ENCODE measurements around the gene HNRNPDL. TPM values are rescaled to one million over a fixed set of nuclear protein-coding genes. Genes with fewer than 3 reads are reported as not detected.

HNRNPDL gene
- total RNA-seq, 2 experiments from 2014 or later: 224 to 394 TPM

- H3K27ac ChIP-seq (ENCODE audit: low read depth, low read length, poor library complexity, severe bottlenecking): no peak overlapping the region
- no TSS peak for BruUV-seq (replicated peaks)
- H3K4me1 ChIP-seq (ENCODE audit: insufficient read depth, low read length, poor library complexity, severe bottlenecking): peaks cover 27% of the 10 kb centered on the region
- H3K4me3 ChIP-seq (ENCODE audit: low read depth, low read length, poor library complexity, severe bottlenecking): no peak overlapping the region
- H4K20me1 ChIP-seq (ENCODE audit: insufficient read depth, low read length): peaks cover 59% of the 10 kb centered on the region
- no peaks in the 10 kb centered on the region for H3K9me3 ChIP-seq (ENCODE audit: low read length)
- no peak for DNase-seq (ENCODE audit: low spot score)
- intact Hi-C loops (cut with micrococcal nuclease; ENCODE audit: unreplicated experiment): loop anchor here (5.0 kb wide), 2 partner anchors 148 to 467 kb away; partner anchors contain the start of gene SEC31A
- ChIA-PET CTCF (ENCODE audit: unreplicated experiment) (no interaction called here), POLR2A (interaction anchor here (0.7 kb wide), 1 partner anchor 25 kb away, joined by 3 read pairs; no protein-coding TSS in a partner anchor)
- no peak overlapping the region for H2AFZ ChIP-seq (ENCODE audit: low read length)
- no peak for TF ChIP-seq CTCF (conservative IDR thresholded peaks at IDR 0.05; ENCODE audit: low read length)
- TF ChIP-seq EZH2phosphoT487 (IDR thresholded peaks at IDR 0.05; ENCODE audit: borderline replicate concordance, low read depth, low read length): no peak
- peaks cover 46% of the 10 kb centered on the region for H3K79me2 ChIP-seq (ENCODE audit: insufficient read depth, low read depth, low read length)
- H3K36me3 ChIP-seq (ENCODE audit: insufficient read depth, low read length): peaks cover 71% of the 10 kb centered on the region
- no peak overlapping the region for H3K4me2 ChIP-seq (ENCODE audit: low read length)
- H3K9me2 ChIP-seq (ENCODE audit: insufficient read depth, low read length): no peaks in the 10 kb centered on the region
These were observed 4.8 kb downstream of the HNRNPDL start for GRCh38 chr4:82425478-82425877.

GRCh38 chr4:82423245-82424054 lies 6.8 kb downstream of the HNRNPDL start:
- Histone ChIP-seq H3K9me2 (ENCODE audit: insufficient read depth, low read length) (no peaks in the 10 kb centered on the region), H3K36me3 (ENCODE audit: insufficient read depth, low read length) (peaks cover 63% of the 10 kb centered on the region), H3K27ac (ENCODE audit: low read depth, low read length, poor library complexity, severe bottlenecking) (no peak overlapping the region), H3K4me1 (ENCODE audit: insufficient read depth, low read length, poor library complexity, severe bottlenecking) (peaks cover 27% of the 10 kb centered on the region), H4K20me1 (ENCODE audit: insufficient read depth, low read length) (peaks cover 56% of the 10 kb centered on the region), H2AFZ (ENCODE audit: low read length) (no peak overlapping the region), H3K9me3 (ENCODE audit: low read length) (no peaks in the 10 kb centered on the region), H3K4me3 (ENCODE audit: low read depth, low read length, poor library complexity, severe bottlenecking) (no peak overlapping the region), H3K4me2 (ENCODE audit: low read length) (no peak overlapping the region), H3K79me2 (ENCODE audit: insufficient read depth, low read depth, low read length) (peaks cover 38% of the 10 kb centered on the region)
- TF ChIP-seq EZH2phosphoT487 (IDR thresholded peaks at IDR 0.05; ENCODE audit: borderline replicate concordance, low read depth, low read length): no peak
- no peak for TF ChIP-seq CTCF (conservative IDR thresholded peaks at IDR 0.05; ENCODE audit: low read length)
- BruUV-seq (replicated peaks): no TSS peak
- intact Hi-C loops (cut with micrococcal nuclease; ENCODE audit: unreplicated experiment): no loop called here
- ChIA-PET POLR2A (interaction anchor here (1.0 to 1.7 kb wide), 3 partner anchors 8 to 18 kb away, joined by 3 to 6 read pairs (median 5); no protein-coding TSS in a partner anchor), CTCF (ENCODE audit: unreplicated experiment) (no interaction called here)
- no peak for DNase-seq (ENCODE audit: low spot score)

GRCh38 chr4:82422616-82423015 lies 7.6 kb downstream of the HNRNPDL start:
- H3K4me1 ChIP-seq (ENCODE audit: insufficient read depth, low read length, poor library complexity, severe bottlenecking): peaks cover 22% of the 10 kb centered on the region
- no peak overlapping the region for H3K4me3 ChIP-seq (ENCODE audit: low read depth, low read length, poor library complexity, severe bottlenecking)
- intact Hi-C loops (cut with micrococcal nuclease; ENCODE audit: unreplicated experiment): no loop called here
- H2AFZ ChIP-seq (ENCODE audit: low read length): no peak overlapping the region
- no TSS peak for BruUV-seq (replicated peaks)
- no peak for DNase-seq (ENCODE audit: low spot score)
- no peak overlapping the region for H3K4me2 ChIP-seq (ENCODE audit: low read length)
- no peaks in the 10 kb centered on the region for H3K9me2 ChIP-seq (ENCODE audit: insufficient read depth, low read length)
- no peak overlapping the region for H3K27ac ChIP-seq (ENCODE audit: low read depth, low read length, poor library complexity, severe bottlenecking)
- ChIA-PET POLR2A (interaction anchor here (0.7 kb wide), 1 partner anchor 57 kb away, joined by 3 read pairs; no protein-coding TSS in a partner anchor), CTCF (ENCODE audit: unreplicated experiment) (no interaction called here)
- TF ChIP-seq EZH2phosphoT487 (IDR thresholded peaks at IDR 0.05; ENCODE audit: borderline replicate concordance, low read depth, low read length) (no peak), CTCF (conservative IDR thresholded peaks at IDR 0.05; ENCODE audit: low read length) (no peak)
- peaks cover 30% of the 10 kb centered on the region for H3K79me2 ChIP-seq (ENCODE audit: insufficient read depth, low read depth, low read length)
- H3K9me3 ChIP-seq (ENCODE audit: low read length): no peaks in the 10 kb centered on the region
- peaks cover 55% of the 10 kb centered on the region for H3K36me3 ChIP-seq (ENCODE audit: insufficient read depth, low read length)
- H4K20me1 ChIP-seq (ENCODE audit: insufficient read depth, low read length): peaks cover 47% of the 10 kb centered on the region
